Breast epithelium (tissue), 3 donors: ENCODE results near the gene SDK1.

Source experiments
- CTCF ChIP-seq, 3 donors: fragments of 450-650 bp; IDR thresholded peaks; one replicate each; pipeline ENCODE4 v1.5.1; 2016 to 2017; ENCODE audit warnings: antibody characterized with exemption in 3 of 3, mild to moderate bottlenecking in 3 of 3, moderate library complexity in 3 of 3
- POLR2AphosphoS5 ChIP-seq, 3 donors: sonication (generic); formaldehyde crosslinking; IDR thresholded peaks; one replicate each; pipeline ENCODE4 v1.6.1; 2017; ENCODE audit warnings: antibody characterized with exemption in 3 of 3

GRCh38 chr7:4234886-4235285, 933.8 kb downstream of the SDK1 start:
- TF ChIP-seq CTCF (IDR thresholded peaks at IDR 0.05) (no peak), POLR2AphosphoS5 (IDR thresholded peaks at IDR 0.05) (no peak)
